HCT116 (cell line): ENCODE data around the gene RMP24.
A peak's percentile ranks its signal among the peaks of the same experiment; 100 is the strongest.

Source experiments
- ATAC-seq: fragments of 200-7000 bp; cut with Tn5 transposase; 2 replicates; pipeline ENCODE4 v1.9.1; 2020; ENCODE audit warnings: mild to moderate bottlenecking, moderate library complexity
- BruUV-seq: library from RNA; stranded (reverse); fragments of 400-500 nt; replicated peaks from 2 replicates; lab custom pipeline; 2021; lab: Mats Ljungman, UMichigan
- CTCF ChIA-PET: fragments of 300-600 bp; sonication (Branson Sonifier 250); formaldehyde crosslinking; loops from one replicate; lab custom pipeline; 2021; ENCODE audit warnings: antibody characterized with exemption; lab: Charles Lee
- POLR2A ChIA-PET: fragments of 300-600, 350-600 bp; sonication (Branson Sonifier 250); formaldehyde crosslinking; loops from one replicate; lab custom pipeline; 2021; ENCODE audit warnings: antibody characterized with exemption; lab: Charles Lee
- RAD21 ChIA-PET, 2 experiments: fragments of 300-600 bp; sonication (Branson Sonifier 250); formaldehyde crosslinking; loops; one replicate each; lab custom pipeline; 2023; ENCODE audit warnings: low total read pairs in 2 of 2; ENCODE audit not compliant: uncharacterized antibody in 2 of 2, unreplicated experiment in 2 of 2, low non-redundant PET in 1 of 2; lab: Charles Lee
- DNase-seq: peaks from one replicate; pipeline ENCODE4 v3.0.0-alpha.2; 2010; ENCODE audit warnings: low read depth, low spot score
- H2AFZ ChIP-seq: fragments of 200-600 bp; shearing (Covaris generic), sonication (generic); 2 replicates; pipeline ENCODE4 v1.6.1; 2017; ENCODE audit warnings: low read depth, mixed run types, mixed read lengths, antibody characterized with exemption, low read length; ENCODE audit not compliant: poor library complexity, severe bottlenecking
- H3K27ac ChIP-seq: 2 replicates; pipeline ENCODE4 v1.5.1; 2012; ENCODE audit warnings: low read depth, low read length
- H3K27me3 ChIP-seq: fragments of 200-600 bp; sonication (generic); 2 replicates; pipeline ENCODE4 v1.6.1; 2016; ENCODE audit warnings: mixed run types, low read length, mixed read lengths; ENCODE audit not compliant: insufficient read depth
- H3K36me3 ChIP-seq, 2 experiments: fragments of 200-500 bp in 1 of 2; fragments of 200-600 bp in 1 of 2; sonication (Bioruptor generic) in 1 of 2; sonication (generic) in 1 of 2; 2 replicates each; pipeline versions ENCODE4 v1.5.1 to v1.6.1; 2014 to 2016; ENCODE audit warnings: low read length in 2 of 2, inconsistent platforms in 1 of 2, mixed read lengths in 1 of 2, mixed run types in 1 of 2; ENCODE audit not compliant: insufficient read depth in 2 of 2, control insufficient read depth in 1 of 2
- H3K4me1 ChIP-seq, 2 experiments: fragments of 200-600 bp in 1 of 2; sonication (generic) in 1 of 2; 2 replicates each; pipeline versions ENCODE4 v1.5.1 to v1.6.1; 2012 to 2017; ENCODE audit warnings: low read length in 2 of 2, inconsistent platforms in 1 of 2, mild to moderate bottlenecking in 1 of 2, mixed read lengths in 1 of 2, mixed run types in 1 of 2, moderate library complexity in 1 of 2; ENCODE audit not compliant: insufficient read depth in 2 of 2, control insufficient read depth in 1 of 2
- H3K4me2 ChIP-seq: fragments of 200-600 bp; sonication (generic); 2 replicates; pipeline ENCODE4 v1.6.1; 2017; ENCODE audit warnings: mixed run types, low read length, mixed read lengths
- H3K4me3 ChIP-seq, 2 experiments: fragments of 200-600 bp in 1 of 2; sonication (generic) in 1 of 2; replicated peaks in 1 of 2; 2 replicates each; pipeline ENCODE4 v1.5.1; 2011 to 2016; ENCODE audit warnings: low read length in 2 of 2, control low read depth in 1 of 2, low read depth in 1 of 2, mild to moderate bottlenecking in 1 of 2, mixed read lengths in 1 of 2, mixed run types in 1 of 2
- H3K79me2 ChIP-seq: fragments of 200-600 bp; sonication (generic); 2 replicates; pipeline ENCODE4 v1.6.1; 2017; ENCODE audit warnings: mild to moderate bottlenecking, mixed run types, low read length, moderate library complexity, mixed read lengths; ENCODE audit not compliant: insufficient read depth
- H3K9ac ChIP-seq: fragments of 200-600 bp; sonication (generic); 2 replicates; pipeline ENCODE4 v1.6.1; 2016; ENCODE audit warnings: low read length, mixed read lengths
- H3K9me2 ChIP-seq: fragments of 200-600 bp; sonication (generic), shearing (Covaris generic); 2 replicates; pipeline ENCODE4 v1.6.1; 2017; ENCODE audit warnings: mixed run types, mild to moderate bottlenecking, moderate library complexity; ENCODE audit not compliant: insufficient read depth
- H3K9me3 ChIP-seq, 2 experiments: fragments of 200-500 bp in 1 of 2; fragments of 200-600 bp in 1 of 2; sonication (Bioruptor generic) in 1 of 2; sonication (generic) in 1 of 2; 2 replicates each; pipeline ENCODE4 v1.6.1; 2014 to 2017; ENCODE audit warnings: low read length in 2 of 2, mixed read lengths in 2 of 2, inconsistent platforms in 1 of 2, low read depth in 1 of 2, mild to moderate bottlenecking in 1 of 2, mixed run types in 1 of 2, moderate library complexity in 1 of 2; ENCODE audit not compliant: control insufficient read depth in 1 of 2, insufficient read depth in 1 of 2
- H4K20me1 ChIP-seq: fragments of 200-600 bp; sonication (generic), shearing (Covaris generic); 2 replicates; pipeline ENCODE4 v1.6.1; 2017; ENCODE audit warnings: mixed run types, mild to moderate bottlenecking, moderate library complexity; ENCODE audit not compliant: insufficient read depth
- CTCF ChIP-seq, 3 experiments: fragments of 200-600 bp in 1 of 3; sonication (generic) in 1 of 3; IDR thresholded peaks in 2 of 3; conservative IDR thresholded peaks in 1 of 3; 2 replicates each; pipeline ENCODE4 v1.5.1; 2012 to 2017; ENCODE audit warnings: low read depth in 2 of 3, low read length in 2 of 3, antibody characterized with exemption in 1 of 3, borderline replicate concordance in 1 of 3, control low read depth in 1 of 3, mild to moderate bottlenecking in 1 of 3, mixed read lengths in 1 of 3, mixed run types in 1 of 3, moderate library complexity in 1 of 3; ENCODE audit not compliant: insufficient read depth in 1 of 3
- ELF1 ChIP-seq: IDR thresholded peaks from 2 replicates; pipeline ENCODE4 v1.6.1; 2012; ENCODE audit warnings: low read depth, borderline replicate concordance
- EZH2phosphoT487 ChIP-seq: fragments of 200-600 bp; IDR thresholded peaks from 2 replicates; pipeline ENCODE4 v1.6.1; 2018; ENCODE audit warnings: antibody characterized with exemption, borderline replicate concordance
- MAX ChIP-seq: IDR thresholded peaks from 2 replicates; pipeline ENCODE4 v1.6.1; 2012
- POLR2A ChIP-seq: IDR thresholded peaks from 2 replicates; pipeline ENCODE4 v1.7.0; 2011; ENCODE audit warnings: borderline replicate concordance; ENCODE audit not compliant: insufficient read depth, insufficient read length; ENCODE audit errors: extremely low read depth
- RAD21 ChIP-seq: IDR thresholded peaks from 2 replicates; pipeline ENCODE4 v1.6.1; 2012; ENCODE audit warnings: low read depth, mild to moderate bottlenecking
- SIN3A ChIP-seq: IDR thresholded peaks from 2 replicates; pipeline ENCODE4 v1.6.1; 2012; ENCODE audit warnings: low read depth
- SP1 ChIP-seq: IDR thresholded peaks from 2 replicates; pipeline ENCODE4 v1.6.1; 2012; ENCODE audit warnings: low read depth
- SRF ChIP-seq: IDR thresholded peaks from 2 replicates; pipeline ENCODE4 v1.6.1; 2012; ENCODE audit warnings: low read depth
- intact Hi-C: fragments of 100-400 bp; cut with micrococcal nuclease; formaldehyde crosslinking; loops from 2 replicates; pipeline ENCODE4 v1.10.0; 2022
- TF ChIP-seq, protein P1 (sequence below): IDR thresholded peaks from 2 replicates; pipeline ENCODE4 v1.6.1; 2012

Gene RMP24

GRCh38 chr18:35949903-35950627 is 22.4 kb upstream of the RMP24 start:
- no peak for DNase-seq
- CTCF ChIA-PET = interaction anchor here (1.0 to 2.0 kb wide), 8 partner anchors 8 to 194 kb away, joined by 3 to 15 read pairs (median 3); partner anchors contain the start of gene RMP24
- Histone ChIP-seq H3K4me2 (peak overlapping the region; percentile 65), H3K4me1 (no peaks in the 10 kb centered on the region), H3K9me3 (no peaks in the 10 kb centered on the region), H2AFZ (peak overlapping the region; percentile 52), H3K79me2 (no peaks in the 10 kb centered on the region), H3K36me3 (no peaks in the 10 kb centered on the region), H3K9ac (no peak overlapping the region), H3K4me3 (peak overlapping the region; percentile 23 to 33), H3K9me2 (no peaks in the 10 kb centered on the region), H4K20me1 (no peaks in the 10 kb centered on the region), H3K27ac (no peak overlapping the region), H3K27me3 (no peaks in the 10 kb centered on the region)
- POLR2A ChIA-PET = no interaction called here
- intact Hi-C loops = loop anchor here (1.0 to 10.0 kb wide), 3 partner anchors 33 to 545 kb away; no protein-coding TSS in a partner anchor
- TF ChIP-seq MAX = no peak
- no peak for TF ChIP-seq SIN3A
- peak; percentile 50 for TF ChIP-seq RAD21
- TF ChIP-seq CTCF (IDR thresholded peaks at IDR 0.05 in 2 of 3, conservative IDR thresholded peaks at IDR 0.05 in 1 of 3; ENCODE audit: borderline replicate concordance in 1 of 3, insufficient read depth in 1 of 3, low read depth in 2 of 3, low read length in 2 of 3) = peak; percentile 54 to 89 (median 84); a peak in 5 of 6 replicates
- TF ChIP-seq, protein P1, sequence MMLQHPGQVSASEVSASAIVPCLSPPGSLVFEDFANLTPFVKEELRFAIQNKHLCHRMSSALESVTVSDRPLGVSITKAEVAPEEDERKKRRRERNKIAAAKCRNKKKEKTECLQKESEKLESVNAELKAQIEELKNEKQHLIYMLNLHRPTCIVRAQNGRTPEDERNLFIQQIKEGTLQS = no peak
- TF ChIP-seq POLR2A = no peak
- TF ChIP-seq ELF1 = no peak
- no peak for TF ChIP-seq SRF
- no peak for TF ChIP-seq SP1
- no peak for TF ChIP-seq EZH2phosphoT487
- ATAC-seq = peak; percentile 91
- BruUV-seq = no TSS peak
- RAD21 ChIA-PET = no interaction called here
